ENCODE measurements around the gene GPR82. TPM values are rescaled to one million over a fixed set of nuclear protein-coding genes. Genes with fewer than 3 reads are reported as not detected.

Gene GPR82
- total and polyA plus RNA-seq, 2 of the 8 experiments (the other 6 are each of a cell fraction or from before 2014, with no cell fraction given), result not detected

DNA sequence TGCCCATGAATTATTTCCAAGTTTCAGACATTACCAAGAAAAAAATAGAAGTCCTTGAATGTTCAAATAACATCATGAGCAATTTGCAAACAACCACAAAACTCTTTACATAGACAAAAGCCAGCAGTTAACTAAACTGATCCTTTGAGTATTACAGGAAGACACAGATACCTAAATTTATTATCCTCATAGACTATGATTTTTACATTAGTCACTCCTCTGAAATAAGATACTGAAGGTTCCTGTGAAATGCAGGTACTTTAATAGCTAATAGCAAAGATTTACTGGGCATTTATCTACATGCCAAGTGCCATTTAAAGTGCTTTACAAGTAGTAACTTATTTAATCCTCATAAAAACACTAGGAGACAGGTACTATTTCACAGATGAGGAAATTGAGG is 37.7 kb downstream of the GPR82 start (continued):
- TF ChIP-seq, protein P1, sequence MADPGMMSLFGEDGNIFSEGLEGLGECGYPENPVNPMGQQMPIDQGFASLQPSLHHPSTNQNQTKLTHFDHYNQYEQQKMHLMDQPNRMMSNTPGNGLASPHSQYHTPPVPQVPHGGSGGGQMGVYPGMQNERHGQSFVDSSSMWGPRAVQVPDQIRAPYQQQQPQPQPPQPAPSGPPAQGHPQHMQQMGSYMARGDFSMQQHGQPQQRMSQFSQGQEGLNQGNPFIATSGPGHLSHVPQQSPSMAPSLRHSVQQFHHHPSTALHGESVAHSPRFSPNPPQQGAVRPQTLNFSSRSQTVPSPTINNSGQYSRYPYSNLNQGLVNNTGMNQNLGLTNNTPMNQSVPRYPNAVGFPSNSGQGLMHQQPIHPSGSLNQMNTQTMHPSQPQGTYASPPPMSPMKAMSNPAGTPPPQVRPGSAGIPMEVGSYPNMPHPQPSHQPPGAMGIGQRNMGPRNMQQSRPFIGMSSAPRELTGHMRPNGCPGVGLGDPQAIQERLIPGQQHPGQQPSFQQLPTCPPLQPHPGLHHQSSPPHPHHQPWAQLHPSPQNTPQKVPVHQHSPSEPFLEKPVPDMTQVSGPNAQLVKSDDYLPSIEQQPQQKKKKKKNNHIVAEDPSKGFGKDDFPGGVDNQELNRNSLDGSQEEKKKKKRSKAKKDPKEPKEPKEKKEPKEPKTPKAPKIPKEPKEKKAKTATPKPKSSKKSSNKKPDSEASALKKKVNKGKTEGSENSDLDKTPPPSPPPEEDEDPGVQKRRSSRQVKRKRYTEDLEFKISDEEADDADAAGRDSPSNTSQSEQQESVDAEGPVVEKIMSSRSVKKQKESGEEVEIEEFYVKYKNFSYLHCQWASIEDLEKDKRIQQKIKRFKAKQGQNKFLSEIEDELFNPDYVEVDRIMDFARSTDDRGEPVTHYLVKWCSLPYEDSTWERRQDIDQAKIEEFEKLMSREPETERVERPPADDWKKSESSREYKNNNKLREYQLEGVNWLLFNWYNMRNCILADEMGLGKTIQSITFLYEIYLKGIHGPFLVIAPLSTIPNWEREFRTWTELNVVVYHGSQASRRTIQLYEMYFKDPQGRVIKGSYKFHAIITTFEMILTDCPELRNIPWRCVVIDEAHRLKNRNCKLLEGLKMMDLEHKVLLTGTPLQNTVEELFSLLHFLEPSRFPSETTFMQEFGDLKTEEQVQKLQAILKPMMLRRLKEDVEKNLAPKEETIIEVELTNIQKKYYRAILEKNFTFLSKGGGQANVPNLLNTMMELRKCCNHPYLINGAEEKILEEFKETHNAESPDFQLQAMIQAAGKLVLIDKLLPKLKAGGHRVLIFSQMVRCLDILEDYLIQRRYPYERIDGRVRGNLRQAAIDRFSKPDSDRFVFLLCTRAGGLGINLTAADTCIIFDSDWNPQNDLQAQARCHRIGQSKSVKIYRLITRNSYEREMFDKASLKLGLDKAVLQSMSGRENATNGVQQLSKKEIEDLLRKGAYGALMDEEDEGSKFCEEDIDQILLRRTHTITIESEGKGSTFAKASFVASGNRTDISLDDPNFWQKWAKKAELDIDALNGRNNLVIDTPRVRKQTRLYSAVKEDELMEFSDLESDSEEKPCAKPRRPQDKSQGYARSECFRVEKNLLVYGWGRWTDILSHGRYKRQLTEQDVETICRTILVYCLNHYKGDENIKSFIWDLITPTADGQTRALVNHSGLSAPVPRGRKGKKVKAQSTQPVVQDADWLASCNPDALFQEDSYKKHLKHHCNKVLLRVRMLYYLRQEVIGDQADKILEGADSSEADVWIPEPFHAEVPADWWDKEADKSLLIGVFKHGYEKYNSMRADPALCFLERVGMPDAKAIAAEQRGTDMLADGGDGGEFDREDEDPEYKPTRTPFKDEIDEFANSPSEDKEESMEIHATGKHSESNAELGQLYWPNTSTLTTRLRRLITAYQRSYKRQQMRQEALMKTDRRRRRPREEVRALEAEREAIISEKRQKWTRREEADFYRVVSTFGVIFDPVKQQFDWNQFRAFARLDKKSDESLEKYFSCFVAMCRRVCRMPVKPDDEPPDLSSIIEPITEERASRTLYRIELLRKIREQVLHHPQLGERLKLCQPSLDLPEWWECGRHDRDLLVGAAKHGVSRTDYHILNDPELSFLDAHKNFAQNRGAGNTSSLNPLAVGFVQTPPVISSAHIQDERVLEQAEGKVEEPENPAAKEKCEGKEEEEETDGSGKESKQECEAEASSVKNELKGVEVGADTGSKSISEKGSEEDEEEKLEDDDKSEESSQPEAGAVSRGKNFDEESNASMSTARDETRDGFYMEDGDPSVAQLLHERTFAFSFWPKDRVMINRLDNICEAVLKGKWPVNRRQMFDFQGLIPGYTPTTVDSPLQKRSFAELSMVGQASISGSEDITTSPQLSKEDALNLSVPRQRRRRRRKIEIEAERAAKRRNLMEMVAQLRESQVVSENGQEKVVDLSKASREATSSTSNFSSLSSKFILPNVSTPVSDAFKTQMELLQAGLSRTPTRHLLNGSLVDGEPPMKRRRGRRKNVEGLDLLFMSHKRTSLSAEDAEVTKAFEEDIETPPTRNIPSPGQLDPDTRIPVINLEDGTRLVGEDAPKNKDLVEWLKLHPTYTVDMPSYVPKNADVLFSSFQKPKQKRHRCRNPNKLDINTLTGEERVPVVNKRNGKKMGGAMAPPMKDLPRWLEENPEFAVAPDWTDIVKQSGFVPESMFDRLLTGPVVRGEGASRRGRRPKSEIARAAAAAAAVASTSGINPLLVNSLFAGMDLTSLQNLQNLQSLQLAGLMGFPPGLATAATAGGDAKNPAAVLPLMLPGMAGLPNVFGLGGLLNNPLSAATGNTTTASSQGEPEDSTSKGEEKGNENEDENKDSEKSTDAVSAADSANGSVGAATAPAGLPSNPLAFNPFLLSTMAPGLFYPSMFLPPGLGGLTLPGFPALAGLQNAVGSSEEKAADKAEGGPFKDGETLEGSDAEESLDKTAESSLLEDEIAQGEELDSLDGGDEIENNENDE (IDR thresholded peaks at IDR 0.05; ENCODE audit: insufficient replicate concordance, low read length), result no peak
- TF ChIP-seq TEAD4 (IDR thresholded peaks at IDR 0.05; ENCODE audit: low read depth, low read length), result no peak
- no peak for TF ChIP-seq ZNF274 (IDR thresholded peaks at IDR 0.05; ENCODE audit: borderline replicate concordance, extremely low read depth, low read length)
- no peak for TF ChIP-seq RAD21 (IDR thresholded peaks at IDR 0.05 in 1 of 2, conservative IDR thresholded peaks at IDR 0.05 in 1 of 2; ENCODE audit: low read depth in 2 of 2, low read length in 2 of 2)
- no peak for TF ChIP-seq TAF1 (IDR thresholded peaks at IDR 0.05; ENCODE audit: low read depth, low read length)

Measured in H1 (cell line).